Hematopoietic multipotent progenitor cell treated with erythropoietin and hydrocortisone succinate and interleukin-3 and kit ligand, for 15 days (in vitro differentiated cells): ENCODE data around the gene STXBP3.

Experiments used
- DNase-seq: peaks from one replicate; pipeline ENCODE4 v3.0.0-alpha.2; 2015; ENCODE audit warnings: low spot score

Gene STXBP3

DNA sequence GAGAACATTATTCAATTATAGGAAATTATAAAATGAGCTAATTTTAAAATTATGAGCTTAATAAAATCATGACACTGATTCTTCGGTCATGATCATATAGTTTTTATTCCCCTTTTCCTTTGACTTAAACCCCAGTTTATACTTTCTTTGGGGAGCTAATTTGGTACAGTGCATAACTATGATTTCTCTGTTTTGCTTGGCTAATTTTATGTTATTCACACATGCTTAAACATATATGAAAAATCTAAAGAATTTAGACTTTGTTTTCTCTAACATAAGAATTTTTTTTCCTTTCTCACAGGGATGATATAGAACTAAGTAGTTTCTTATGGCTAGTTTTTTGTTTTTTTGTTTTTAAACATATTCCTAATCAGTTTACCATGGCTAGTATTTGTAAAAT is 52.5 kb downstream of the STXBP3 start:
- DNase-seq, result no peak

DNA sequence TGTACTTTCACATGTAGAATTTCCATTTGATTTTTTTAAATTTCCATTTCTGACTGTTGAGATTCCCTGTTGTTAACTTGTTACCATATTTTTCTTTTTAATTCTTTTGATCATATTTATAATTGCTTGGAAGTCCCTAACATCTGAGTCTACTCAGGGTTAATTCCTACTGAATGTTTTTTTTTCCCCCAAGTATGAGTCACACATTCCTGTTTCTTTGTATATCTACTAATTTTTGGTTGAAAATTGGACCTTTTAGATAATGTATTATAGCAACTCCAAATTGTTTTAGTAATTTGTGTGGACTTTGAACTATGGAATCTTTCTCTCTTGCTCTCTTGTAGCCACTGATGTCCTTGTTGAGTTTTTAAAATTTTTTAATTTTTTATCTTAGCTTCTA is 54.6 kb downstream of the STXBP3 start:
- no peak for DNase-seq

DNA sequence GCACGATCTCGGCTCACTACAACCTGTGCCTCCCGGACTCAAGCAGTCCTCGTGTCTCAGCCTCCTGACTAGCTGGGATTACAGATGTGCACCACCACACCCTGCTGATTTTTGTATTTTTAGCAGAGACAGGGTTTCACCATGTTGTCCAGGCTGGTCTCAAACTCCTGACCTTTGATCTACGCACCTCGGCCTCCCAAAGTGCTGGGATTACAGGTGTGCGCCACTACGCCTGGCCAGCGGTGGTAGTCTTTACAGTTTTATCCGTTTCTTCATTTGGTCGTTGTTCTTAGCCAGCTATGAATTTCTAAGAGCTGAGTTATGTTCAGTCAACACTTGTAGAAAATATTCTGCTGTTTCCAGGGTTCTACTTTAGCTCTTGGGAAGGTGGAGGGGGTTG is 57.1 kb downstream of the STXBP3 start:
- no peak for DNase-seq

DNA sequence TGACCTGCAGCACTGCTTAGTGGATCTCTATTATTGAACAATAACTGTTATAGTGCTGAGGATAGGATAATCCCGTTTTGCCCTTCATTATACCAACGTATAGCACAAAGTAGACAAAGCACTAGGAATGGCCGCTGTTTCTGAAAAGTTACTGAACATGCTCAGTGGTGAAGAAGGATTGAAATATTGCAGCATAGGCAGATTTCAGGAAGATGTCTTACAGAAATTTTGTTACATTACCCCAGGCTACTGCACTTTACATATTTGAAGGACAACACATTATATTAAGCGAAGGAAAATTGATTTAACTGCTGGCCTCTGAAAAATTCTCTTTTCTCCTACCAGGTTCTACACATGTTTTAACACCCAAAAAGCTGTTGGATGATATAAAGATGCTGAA is 62.0 kb downstream of the STXBP3 start:
- no peak for DNase-seq

DNA sequence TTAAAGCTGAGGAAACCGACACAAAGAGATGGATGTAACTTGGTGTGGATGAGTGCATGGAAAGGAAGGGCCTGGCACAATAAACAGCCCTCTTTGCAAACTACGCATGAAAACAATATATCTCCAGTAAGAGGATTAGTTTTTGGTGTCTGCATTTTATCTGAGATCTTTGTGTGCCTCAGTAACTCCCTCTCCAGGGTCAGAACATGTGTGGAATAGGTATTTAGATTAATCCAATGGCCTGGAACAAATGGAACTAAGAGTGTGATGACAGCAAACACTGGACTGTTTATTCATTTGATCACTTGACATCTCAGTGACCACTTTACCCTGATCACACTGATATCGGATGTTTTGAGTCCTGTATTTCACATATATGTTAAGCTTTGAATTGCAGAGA is 65.1 kb downstream of the STXBP3 start:
- DNase-seq, result no peak

DNA sequence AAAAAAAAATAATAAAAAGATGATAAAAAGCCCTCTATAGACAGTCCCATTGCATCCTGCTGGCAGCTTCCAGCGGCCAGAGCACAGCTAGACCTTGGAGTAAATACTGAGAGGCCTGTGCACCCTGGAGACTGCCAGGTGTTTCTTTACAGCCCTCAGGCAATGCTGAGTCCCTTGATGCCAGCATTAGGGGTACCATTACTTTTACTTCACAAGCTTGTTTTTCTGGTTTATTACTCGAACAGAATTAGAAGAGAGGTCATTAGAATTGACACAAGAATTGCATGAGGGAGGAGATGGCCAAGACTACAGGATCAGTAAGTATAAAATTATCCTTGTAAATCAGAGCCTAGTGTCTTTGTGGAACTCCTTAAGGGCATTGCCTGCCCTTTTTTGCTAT is 66.9 kb downstream of the STXBP3 start:
- no peak for DNase-seq

DNA sequence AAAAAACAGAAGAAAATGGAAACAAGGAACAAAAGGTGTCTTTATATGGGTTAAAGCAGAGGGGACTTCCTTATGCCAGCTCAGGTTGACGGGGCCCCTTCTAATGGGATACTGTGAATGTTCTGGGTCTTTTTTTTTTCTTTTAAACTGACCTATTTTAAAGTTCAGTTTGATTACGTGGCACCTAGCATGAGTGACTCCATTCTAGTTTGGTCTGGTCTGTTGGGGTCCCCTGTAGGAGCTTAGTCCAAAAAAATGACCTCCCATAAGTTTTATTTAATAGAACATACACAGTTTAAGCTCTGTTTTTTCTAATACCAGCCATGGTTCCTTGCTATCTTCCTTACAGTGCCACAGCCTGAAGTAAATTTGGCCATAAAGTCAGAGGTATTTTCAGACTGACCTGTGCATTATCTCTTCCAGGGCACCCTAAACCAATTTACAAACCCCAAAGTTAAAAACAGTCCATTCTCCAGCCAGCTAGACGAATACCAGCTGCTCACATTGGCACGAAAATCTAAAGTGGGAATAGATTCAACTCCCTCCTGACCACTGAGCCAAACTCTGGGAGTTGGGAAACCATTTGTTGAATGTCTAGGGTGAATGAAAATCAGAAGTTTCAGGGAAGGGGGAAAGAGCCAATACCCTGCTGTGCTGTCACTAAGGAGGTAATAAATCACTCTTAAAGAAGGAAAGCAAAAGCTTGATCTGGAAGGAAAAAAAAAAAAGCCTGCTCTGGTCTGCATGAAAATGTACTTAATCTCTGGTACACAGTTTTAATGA is 68.1 kb downstream of the STXBP3 start:
- no peak for DNase-seq

DNA sequence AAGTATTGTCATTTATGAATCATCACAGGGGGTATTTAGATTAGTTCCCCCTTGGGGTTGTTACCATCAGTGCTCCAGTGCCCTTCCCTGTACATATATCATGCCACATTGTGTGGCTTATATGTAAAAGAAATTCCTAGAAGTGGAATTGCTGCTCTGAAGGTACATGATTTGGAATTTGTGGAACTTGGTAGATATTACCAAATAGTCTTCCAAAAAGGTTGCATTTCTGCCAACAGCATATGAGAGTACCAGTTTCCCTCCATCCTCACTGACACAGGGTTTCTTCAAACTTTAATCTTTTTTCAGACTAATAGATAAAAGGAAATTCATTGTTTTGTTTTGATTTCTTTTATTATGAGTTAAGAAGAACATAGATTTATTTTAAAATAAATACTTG is 69.1 kb downstream of the STXBP3 start:
- no peak for DNase-seq

DNA sequence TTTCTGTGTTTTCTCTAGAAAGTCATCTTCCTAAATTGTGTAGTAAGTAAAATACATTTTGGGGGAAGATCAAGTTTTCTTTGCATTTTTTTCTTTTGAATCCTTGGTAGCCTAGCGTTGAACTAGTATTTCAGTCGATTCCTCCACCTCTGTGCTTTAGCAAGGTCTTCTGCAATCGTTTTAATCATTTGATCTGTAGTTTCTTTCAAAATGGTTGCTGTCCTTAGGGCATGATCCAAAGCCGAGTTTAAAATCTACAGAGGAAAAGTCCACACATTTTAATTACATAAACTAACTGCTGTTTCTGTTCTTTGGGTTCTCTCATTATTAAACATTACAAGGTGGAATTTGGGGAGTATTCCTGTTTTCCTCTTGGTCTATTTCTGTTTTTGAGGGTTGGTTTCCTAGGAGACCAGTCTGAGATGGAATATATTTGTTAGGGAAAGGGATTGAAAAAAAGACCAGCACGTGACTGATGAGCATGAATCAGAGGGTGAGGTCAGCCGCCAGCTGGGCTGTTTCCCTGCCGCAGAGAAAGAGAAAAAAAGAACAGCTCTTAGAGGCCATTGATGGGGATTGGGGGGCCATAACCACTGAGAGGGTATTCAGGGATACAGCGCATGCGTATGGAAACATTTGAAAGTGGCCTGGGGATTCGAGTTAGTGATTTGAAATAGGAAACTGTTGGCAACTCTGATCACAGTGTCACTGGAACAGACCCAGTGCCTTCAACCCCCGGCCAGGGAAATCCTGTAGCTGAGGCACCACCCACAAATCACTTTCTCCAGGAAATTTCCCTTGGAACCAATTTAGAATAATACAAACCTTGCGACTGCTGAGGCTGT is 69.8 kb downstream of the STXBP3 start:
- DNase-seq, result no peak

DNA sequence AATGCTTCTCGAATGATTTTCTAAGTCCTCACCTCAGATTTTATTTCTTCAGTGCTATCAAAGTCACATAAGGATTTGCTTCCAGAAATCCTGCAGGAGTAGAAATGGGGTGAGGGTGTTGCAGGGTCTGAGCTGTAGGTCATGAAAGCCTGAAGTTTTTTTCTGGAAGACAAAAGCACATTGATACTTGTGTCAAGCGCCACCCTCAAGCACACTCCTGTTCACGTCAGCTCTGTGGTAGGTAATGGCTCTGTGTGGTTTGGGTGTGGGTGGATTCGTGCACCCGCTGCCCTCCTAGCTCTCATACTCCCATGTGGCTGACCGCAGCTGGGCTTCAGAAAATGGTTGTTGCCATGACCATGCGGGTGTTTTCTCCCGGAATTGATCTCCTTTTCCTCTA is 70.5 kb downstream of the STXBP3 start:
- DNase-seq, result no peak

DNA sequence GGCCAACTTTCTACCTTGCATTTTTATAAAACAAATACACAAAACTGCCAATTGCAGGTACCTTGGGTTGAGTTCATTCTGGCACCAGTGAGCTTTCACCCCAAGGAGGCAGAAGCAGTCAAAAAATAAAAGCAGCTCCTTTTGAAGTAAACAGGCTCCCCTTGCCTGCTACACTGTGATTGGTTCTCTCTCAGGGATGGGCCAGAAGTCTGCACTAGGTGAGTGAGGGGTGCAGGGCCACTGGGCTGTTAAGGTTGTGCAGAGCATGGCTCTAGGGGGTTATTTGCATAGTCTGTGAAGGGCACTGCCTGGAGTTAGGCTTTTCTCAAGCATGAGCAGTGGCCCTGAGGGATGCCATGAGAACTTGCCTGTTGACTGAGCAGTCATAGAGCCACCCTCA is 71.3 kb downstream of the STXBP3 start:
- DNase-seq, result no peak

DNA sequence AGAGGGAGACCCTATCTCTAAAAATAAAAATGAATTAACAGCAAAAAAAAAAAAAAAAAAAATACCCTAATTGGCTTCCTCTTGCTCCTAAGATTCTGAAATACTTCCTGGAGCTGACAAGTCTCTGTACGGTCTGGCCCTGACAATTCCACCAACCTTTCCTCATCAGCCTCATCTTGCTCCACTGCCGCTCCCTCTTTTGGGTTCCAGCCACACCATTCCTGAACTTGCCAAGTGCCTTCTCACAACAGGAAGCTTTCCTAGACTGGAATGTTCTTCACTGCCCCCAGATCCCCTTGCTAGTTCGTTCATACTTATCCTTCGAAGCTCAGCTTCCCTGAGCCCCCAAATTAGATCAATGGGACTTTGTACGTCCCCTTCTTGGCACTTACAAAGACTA is 73.4 kb downstream of the STXBP3 start:
- no peak for DNase-seq

DNA sequence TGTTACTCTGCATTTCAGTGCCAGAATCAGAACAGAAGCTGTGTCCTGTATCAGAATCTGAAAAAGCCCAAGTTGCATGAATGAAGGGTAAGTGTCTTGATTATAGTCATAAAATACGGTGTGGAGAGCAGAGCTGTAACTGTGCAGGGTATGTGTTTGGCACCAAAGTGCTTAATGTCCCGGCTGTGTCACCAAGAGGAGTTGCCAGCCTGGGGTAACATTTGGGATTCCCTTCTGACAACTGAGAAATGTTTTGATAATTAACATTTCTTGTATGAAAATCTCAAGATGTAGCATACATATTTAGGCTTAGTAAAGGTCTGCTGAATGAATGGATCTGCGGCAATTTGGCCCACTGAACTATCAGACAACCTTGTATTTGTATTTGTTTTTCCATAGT is 77.2 kb downstream of the STXBP3 start:
- DNase-seq, result no peak

DNA sequence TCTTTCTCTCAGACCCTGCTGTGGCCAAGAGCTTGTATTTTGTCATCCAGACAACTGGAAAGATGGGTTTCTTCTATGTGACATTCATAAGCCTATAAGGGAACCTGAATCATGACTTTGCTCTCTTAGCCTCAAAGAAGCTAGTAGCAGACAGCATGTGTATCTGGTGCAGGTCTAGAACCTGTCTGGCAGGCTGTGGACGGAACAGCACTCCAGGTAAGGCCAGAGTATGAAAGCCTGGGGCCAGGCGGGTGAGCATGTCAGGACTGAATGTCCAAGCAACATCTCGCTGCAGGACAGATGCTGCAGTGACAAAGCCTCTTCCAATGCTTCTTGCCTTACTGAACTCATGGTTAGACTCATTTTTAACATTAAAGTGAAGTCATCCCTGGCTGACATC is 77.6 kb downstream of the STXBP3 start:
- no peak for DNase-seq

DNA sequence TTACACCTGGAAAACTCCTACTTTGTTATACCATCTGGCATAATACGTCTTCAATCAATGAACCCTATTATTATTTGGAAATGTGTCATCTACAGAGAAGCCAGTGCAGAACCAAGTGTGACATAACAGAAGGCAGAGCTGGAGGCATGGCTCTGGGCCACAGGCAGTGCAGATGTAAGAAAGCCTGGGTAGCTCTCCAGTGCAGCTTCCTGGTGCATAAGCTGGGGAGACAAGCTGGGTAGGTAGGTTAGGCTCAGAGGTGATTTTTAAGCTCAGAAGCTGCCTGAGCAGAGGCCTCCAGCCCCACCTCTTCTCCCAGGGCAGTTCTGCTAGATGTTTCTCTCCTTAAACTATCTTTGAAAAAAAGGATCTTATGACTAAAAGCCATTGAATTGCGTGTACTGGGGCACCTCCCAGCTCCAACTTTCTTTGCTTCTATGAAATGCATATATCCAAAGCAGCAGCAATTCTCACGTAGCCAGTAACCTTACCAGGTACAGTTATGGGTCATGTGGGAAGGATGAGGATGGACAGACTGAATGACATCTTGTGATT is 79.7 kb downstream of the STXBP3 start:
- DNase-seq, result no peak

DNA sequence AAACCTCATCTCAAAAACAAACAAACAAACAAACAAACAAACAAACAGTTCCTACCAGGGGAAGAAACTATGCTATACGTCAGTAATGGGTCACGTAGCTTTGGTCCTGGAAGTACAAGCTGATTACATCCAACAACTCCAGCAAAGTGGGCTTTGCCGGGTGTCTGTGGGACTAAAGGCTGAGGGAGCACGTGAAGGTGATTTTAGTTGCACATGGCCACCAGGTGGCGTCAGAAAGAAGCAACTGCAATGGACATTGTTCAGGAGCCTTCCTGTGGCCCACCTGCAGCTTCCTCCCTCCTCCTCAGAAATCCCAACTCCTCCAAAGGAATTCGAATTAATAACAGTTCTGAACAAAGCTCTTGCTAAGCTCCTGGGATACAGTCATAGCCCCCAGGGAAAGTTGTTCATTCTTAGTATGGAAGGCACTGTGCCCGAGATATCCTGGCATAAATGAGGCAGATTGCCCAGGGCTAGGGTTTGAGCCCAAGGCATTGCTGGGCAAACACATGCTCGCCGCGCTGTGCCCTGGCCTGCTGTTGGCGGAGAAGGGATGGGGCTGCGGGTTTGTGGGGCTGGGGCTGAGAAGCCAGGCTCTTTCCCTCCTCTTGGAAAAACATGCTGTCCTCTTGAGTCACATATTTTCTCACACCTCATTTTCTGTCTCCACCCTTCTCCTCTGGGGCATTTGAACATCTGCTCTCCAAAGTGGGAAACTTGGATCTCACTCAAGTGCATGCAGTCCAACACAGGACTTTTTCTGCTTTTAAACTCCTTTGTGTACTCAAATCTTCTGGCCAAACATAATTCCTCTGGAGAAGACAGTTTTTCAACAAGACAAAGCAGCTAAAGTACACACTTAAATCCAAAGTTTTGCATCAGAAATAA is 81.8 kb downstream of the STXBP3 start:
- peak; percentile 76 for DNase-seq

DNA sequence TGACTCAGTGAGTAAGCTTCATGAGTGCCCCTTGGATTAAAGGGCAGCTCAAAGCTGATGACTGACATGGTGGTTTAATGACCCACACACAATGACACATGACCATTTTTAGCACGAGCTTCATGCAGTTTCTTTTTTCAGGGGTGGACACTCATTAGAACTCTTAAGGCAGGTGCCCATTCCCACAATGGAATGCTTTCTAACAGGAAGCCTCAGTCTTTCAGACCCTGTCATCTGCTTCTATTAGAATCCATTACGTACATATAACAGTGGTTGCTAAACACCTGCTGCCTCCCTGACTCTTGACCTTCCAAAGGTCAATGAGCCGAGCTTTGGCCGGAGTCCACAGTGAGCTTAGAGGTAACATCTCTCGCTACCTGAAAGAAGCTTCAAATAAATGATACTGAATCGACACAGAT is 83.0 kb downstream of the STXBP3 start:
- DNase-seq, result no peak

DNA sequence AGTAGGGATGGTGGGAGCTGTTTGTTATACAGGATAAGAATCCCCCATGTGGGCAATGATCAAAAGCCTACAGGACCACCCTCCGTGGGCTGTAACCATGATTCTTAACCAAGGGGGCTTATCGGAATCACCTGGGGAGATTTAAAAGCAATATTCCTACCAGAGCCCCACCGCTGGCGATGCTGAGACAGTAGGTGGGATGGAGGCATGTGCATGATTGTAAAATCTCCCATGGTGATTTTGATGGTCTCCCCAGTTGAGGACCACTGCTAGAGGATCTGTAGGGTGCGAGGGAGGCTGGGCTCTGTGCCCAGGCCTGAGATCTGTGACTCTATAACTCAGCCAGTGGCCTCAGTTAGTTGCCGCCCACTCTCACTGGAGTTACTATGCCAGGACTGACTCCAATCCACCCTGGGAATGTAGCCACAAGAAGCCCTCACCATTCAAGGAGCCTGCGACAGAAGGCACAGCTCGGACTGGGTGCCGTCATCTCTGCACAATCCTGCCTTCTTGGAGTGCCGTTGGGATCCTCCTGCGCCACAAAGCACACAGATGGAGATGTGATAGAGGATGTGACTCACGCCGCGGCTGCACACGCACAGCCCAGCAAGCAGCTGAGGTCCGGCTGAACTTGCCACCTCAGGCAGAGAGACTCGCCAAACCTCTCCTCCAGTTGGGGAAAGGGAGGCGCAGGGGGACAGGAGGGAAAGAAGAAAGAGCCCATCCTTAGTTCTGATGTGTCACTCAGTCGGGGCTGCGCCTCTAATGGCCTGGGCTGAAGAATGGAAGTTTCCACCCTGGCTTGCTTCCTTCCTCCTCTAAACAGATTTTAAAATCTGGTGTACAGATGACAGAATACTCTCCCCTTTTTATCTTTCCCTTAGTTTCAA is 83.9 kb downstream of the STXBP3 start:
- DNase-seq, result no peak

DNA sequence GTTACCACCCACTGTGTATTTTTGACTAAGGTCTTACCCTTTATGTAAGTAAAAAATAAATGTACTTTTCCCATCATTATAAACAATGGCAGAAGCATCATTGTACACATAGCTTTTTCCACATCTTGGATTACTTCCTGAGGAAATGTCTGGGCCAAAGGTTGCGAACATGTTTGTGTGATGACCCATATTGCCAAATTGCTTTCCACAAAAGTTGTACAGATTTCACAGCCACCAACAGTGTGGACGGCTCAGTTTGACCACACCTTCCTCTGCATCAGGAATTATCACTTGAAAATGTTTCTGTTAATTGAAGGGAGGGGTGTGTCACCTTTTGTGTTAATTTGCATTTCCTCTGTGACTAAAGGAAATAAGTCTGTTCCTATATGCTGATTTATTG is 84.8 kb downstream of the STXBP3 start:
- no peak for DNase-seq

DNA sequence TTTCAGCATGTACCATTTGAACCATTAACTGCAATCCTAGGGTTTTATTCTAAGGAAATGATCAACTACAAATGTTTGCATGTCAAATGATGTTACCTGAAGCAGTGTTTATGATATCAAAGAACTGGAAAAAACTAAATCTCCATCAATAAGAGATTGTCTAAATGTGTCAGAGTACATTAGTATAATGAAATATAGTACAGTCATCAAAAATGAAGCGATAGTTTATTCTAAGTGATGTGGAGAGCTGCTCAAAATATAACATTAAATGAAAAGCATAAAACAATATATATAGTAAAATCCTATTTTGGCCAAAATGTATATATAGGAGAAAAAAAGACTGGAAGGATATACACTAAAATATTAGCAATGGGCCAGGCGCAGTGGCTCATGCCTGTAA is 86.5 kb downstream of the STXBP3 start:
- DNase-seq, result no peak

DNA sequence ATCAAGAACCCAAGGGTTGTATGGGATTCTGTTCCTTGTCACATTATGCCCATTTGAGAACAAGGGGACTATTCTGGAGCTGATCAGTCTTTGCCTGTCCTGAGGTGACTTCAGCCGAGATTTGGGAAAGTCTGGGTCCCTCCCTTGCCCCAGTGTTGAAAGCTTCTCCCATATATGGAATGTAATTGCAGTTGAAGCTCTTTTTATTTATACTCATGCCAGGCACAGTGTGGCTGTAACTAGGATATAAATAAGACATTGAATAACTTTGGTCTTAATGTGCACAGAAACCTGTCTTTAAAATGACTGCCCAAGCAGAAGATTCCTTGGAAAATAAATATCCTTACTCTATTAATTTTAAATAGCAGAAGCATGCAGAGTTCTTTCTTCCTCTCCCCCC is 95.2 kb downstream of the STXBP3 start:
- no peak for DNase-seq
